Smooth muscle cell (in vitro differentiated cells): ENCODE measurements around the gene FAM107B. TPM values are rescaled to one million over a fixed set of nuclear protein-coding genes. Genes with fewer than 3 reads are reported as not detected.

ENCODE experiments used
- DNase-seq: peaks from one replicate; lab custom pipeline; 2025; ENCODE audit not compliant: unreplicated experiment; lab: John Stamatoyannopoulos, UW
- H2AFZ ChIP-seq: fragments of 200-600 bp; sonication (generic); 2 replicates; pipeline ENCODE4 v1.6.0; 2016; ENCODE audit warnings: antibody characterized with exemption, low read depth, mild to moderate bottlenecking
- H3F3A ChIP-seq: fragments of 200-600 bp; sonication (generic); 2 replicates; pipeline ENCODE4 v1.6.0; 2017; ENCODE audit warnings: antibody characterized with exemption, low read depth
- H3K27ac ChIP-seq: fragments of 200-600 bp; sonication (generic); 2 replicates; pipeline ENCODE4 v1.5.1; 2016; ENCODE audit warnings: low read depth, mild to moderate bottlenecking
- H3K27me3 ChIP-seq: fragments of 200-600 bp; sonication (generic); 2 replicates; pipeline ENCODE4 v1.6.1; 2016; ENCODE audit warnings: low read depth, mild to moderate bottlenecking
- H3K36me3 ChIP-seq: fragments of 200-600 bp; sonication (generic); 2 replicates; pipeline ENCODE4 v1.5.1; 2016; ENCODE audit warnings: low read depth
- H3K4me1 ChIP-seq: fragments of 200-600 bp; sonication (generic); 2 replicates; pipeline ENCODE4 v1.5.1; 2016; ENCODE audit warnings: low read depth
- H3K4me2 ChIP-seq: fragments of 200-600 bp; sonication (generic); 2 replicates; pipeline ENCODE4 v1.6.0; 2016; ENCODE audit warnings: mild to moderate bottlenecking
- H3K4me3 ChIP-seq: fragments of 200-600 bp; sonication (generic); 2 replicates; pipeline ENCODE4 v1.5.1; 2016; ENCODE audit warnings: mild to moderate bottlenecking
- H3K79me2 ChIP-seq: fragments of 200-600 bp; sonication (generic); 2 replicates; pipeline ENCODE4 v1.6.0; 2016; ENCODE audit warnings: low read depth, mild to moderate bottlenecking
- H3K9ac ChIP-seq: fragments of 200-600 bp; sonication (generic); 2 replicates; pipeline ENCODE4 v1.6.0; 2016; ENCODE audit warnings: low read depth
- H3K9me3 ChIP-seq: fragments of 200-600 bp; sonication (generic); replicated peaks from 2 replicates; pipeline ENCODE4 v1.5.1; 2016; ENCODE audit warnings: low read depth
- H4K20me1 ChIP-seq: fragments of 200-600 bp; sonication (generic); 2 replicates; pipeline ENCODE4 v1.6.0; 2016; ENCODE audit warnings: low read depth
- CTCF ChIP-seq: fragments of 200-600 bp; sonication (generic); IDR thresholded peaks from 2 replicates; pipeline ENCODE4 v1.5.1; 2017; ENCODE audit warnings: borderline replicate concordance, mild to moderate bottlenecking, antibody characterized with exemption; ENCODE audit not compliant: insufficient read depth, poor library complexity, severe bottlenecking
- WGBS: methylation state at CpG from one replicate; pipeline ENCODE4 v1.1.7; 2016; ENCODE audit warnings: low lambda C conversion rate; 5-methylcytosine and 5-hydroxymethylcytosine counted together
- polyA plus RNA-seq: library from polyadenylated mRNA; unstranded; fragments of >200 nt; fragmentation: Nextera tagmentation; extraction: Ambion mirVana; gene quantifications from 2 replicates; pipeline ENCODE4 v1.2.1, GENCODE V29; 2016
- total RNA-seq: library from RNA; depleted of rRNA; stranded (reverse); fragments of >200 nt; gene quantifications from 2 replicates; pipeline ENCODE4 v1.2.3, GENCODE V29; 2014

The FAM107B gene
- total and polyA plus RNA-seq, 2 experiments from 2014 or later = 8.7 to 9.0 TPM

GRCh38 chr10:14481752-14482151 lies 292.9 kb downstream of the FAM107B start:
- no peaks in the 10 kb centered on the region for H3F3A ChIP-seq
- H3K36me3 ChIP-seq = no peaks in the 10 kb centered on the region
- H3K4me1 ChIP-seq = peaks cover 5% of the 10 kb centered on the region
- H2AFZ ChIP-seq = no peak overlapping the region
- H3K9me3 ChIP-seq = no peaks in the 10 kb centered on the region
- WGBS = 89% methylated on average over 9 of the region's 9 CpGs
- no peaks in the 10 kb centered on the region for H4K20me1 ChIP-seq
- H3K4me2 ChIP-seq = no peak overlapping the region
- H3K9ac ChIP-seq = no peak overlapping the region
- no peak for DNase-seq
- no peaks in the 10 kb centered on the region for H3K79me2 ChIP-seq
- H3K27me3 ChIP-seq = peaks cover 10% of the 10 kb centered on the region
- TF ChIP-seq CTCF = no peak
- no peak overlapping the region for H3K27ac ChIP-seq
- no peak overlapping the region for H3K4me3 ChIP-seq

DNA sequence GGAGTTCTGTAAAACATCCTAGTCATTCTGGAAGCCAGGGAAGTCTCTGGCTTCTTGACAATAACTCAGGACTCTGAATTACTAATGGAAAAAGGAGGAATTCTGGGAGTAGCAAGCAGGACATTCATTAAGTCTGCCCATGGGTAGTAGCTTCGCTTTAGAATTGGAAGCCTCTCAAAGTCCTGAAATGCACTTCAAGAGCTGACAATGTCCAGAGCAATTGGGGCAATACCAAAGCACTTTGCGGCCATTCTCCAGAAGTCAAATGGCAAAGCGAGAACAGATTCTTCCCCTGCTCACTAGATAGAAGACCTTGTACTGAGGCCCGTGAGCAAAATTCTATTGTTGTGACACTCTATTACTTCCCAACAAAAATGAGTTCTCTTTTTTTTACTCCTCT lies 293.7 kb downstream of the FAM107B start:
- no peaks in the 10 kb centered on the region for H3K9me3 ChIP-seq
- no peak overlapping the region for H3K4me3 ChIP-seq
- no peaks in the 10 kb centered on the region for H3K36me3 ChIP-seq
- H3K4me2 ChIP-seq = no peak overlapping the region
- H3K9ac ChIP-seq = no peak overlapping the region
- no peak overlapping the region for H2AFZ ChIP-seq
- 97% methylated on average over 4 of the region's 4 CpGs for WGBS
- peaks cover 5% of the 10 kb centered on the region for H3K4me1 ChIP-seq
- no peak overlapping the region for H3K27ac ChIP-seq
- DNase-seq = no peak
- no peaks in the 10 kb centered on the region for H4K20me1 ChIP-seq
- no peaks in the 10 kb centered on the region for H3F3A ChIP-seq
- peaks cover 6% of the 10 kb centered on the region for H3K27me3 ChIP-seq
- H3K79me2 ChIP-seq = no peaks in the 10 kb centered on the region
- no peak for TF ChIP-seq CTCF

DNA sequence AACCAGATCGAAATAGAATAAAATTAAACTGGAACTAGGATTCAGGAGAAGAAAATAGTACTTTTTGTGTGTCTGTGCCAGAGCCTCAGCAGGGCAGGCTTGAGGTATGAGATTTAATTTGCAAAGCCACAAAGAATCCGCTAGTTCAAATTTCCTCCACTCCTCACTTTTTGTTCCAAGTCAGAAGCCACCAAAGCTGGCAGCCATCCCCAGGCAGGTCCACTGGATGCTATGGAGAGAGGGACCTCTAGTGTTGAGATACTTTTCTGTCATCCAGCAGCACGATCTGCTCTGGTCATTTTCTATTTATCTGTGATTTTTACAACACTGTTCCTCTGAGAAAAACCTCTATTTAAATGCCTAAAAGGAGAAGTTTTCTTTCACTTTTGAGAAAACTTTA lies 296.1 kb downstream of the FAM107B start:
- peak; percentile 5 for DNase-seq
- 41% methylated on average over 3 of the region's 3 CpGs for WGBS
- Histone ChIP-seq H2AFZ (peak overlapping the region; percentile 46), H3K9ac (no peak overlapping the region), H3K27ac (no peak overlapping the region), H3K27me3 (no peaks in the 10 kb centered on the region), H3K9me3 (no peaks in the 10 kb centered on the region), H3F3A (no peaks in the 10 kb centered on the region), H3K4me3 (no peak overlapping the region), H3K4me2 (no peak overlapping the region), H4K20me1 (no peaks in the 10 kb centered on the region), H3K4me1 (peaks cover 5% of the 10 kb centered on the region), H3K79me2 (no peaks in the 10 kb centered on the region), H3K36me3 (no peaks in the 10 kb centered on the region)
- peak; percentile 78 for TF ChIP-seq CTCF

- 77% methylated on average over 7 of the region's 7 CpGs for WGBS
- Histone ChIP-seq H3K4me3 (no peak overlapping the region), H3K4me2 (no peak overlapping the region), H2AFZ (no peak overlapping the region), H3K9ac (no peak overlapping the region), H4K20me1 (no peaks in the 10 kb centered on the region), H3K27me3 (no peaks in the 10 kb centered on the region), H3F3A (no peaks in the 10 kb centered on the region), H3K9me3 (no peaks in the 10 kb centered on the region), H3K36me3 (no peaks in the 10 kb centered on the region), H3K79me2 (no peaks in the 10 kb centered on the region), H3K27ac (no peak overlapping the region), H3K4me1 (peaks cover 5% of the 10 kb centered on the region)
- no peak for TF ChIP-seq CTCF
- DNase-seq = no peak
Observed at GRCh38 chr10:14478201-14478600, 296.5 kb downstream of the FAM107B start.
